HT1080 (cell line): Measurements from ENCODE around the gene TENT5D. TPM values are rescaled to one million over a fixed set of nuclear protein-coding genes. Genes with fewer than 3 reads are reported as not detected.
"Not testable (repeated sequence)": the region's sequence is repeated elsewhere in the genome, so short reads cannot be mapped to it uniquely, and the experiment has no call there.

Experiments used
- DNase-seq: peaks from one replicate; pipeline ENCODE4 v3.0.0-alpha.2; 2015; ENCODE audit warnings: low read depth
- polyA plus RNA-seq, 2 experiments: library from polyadenylated mRNA; depleted of rRNA; stranded (reverse); fragments of >200 nt; gene quantifications; 2 replicates each; pipeline ENCODE4 v1.2.3, GENCODE V29; 2015
- total RNA-seq: library from RNA; depleted of rRNA; stranded (reverse); fragments of >200 nt; shearing (Covaris generic); gene quantifications from 2 replicates; pipeline ENCODE4 v1.2.3, GENCODE V29; 2014; rRNA removed

The TENT5D gene
- not detected in 2 replicates for total RNA-seq
- 0.05 TPM in 1 of 2 replicates, not detected in the other for polyA plus RNA-seq (2015; cell fraction: cytosol; rRNA removed)
- polyA plus RNA-seq (2015; cell fraction: nucleus; rRNA removed) = not detected in 2 replicates

- DNase-seq = no peak
Measured at GRCh38 chrX:80420147-80420546, at the start of gene TENT5D. Gene TENT5D, plus strand, starts transcription at chrX:80420447. Its CDS starts 22,093 bp downstream, at chrX:80442540.

GRCh38 chrX:80385651-80386050 lies 34.6 kb upstream of the TENT5D start:
- not testable (repeated sequence) for DNase-seq

GRCh38 chrX:80388206-80388605 lies 32.0 kb upstream of the TENT5D start:
- peak; percentile 0 for DNase-seq

- no peak for DNase-seq
Measured at GRCh38 chrX:80412042-80412441, 8.2 kb upstream of the TENT5D start.

- DNase-seq = no peak
Measured at GRCh38 chrX:80423000-80423399, 2.8 kb downstream of the TENT5D start.

GRCh38 chrX:80423744-80424143 lies 3.5 kb downstream of the TENT5D start:
- no peak for DNase-seq

GRCh38 chrX:80430826-80431504 lies 10.7 kb downstream of the TENT5D start:
- DNase-seq = no peak

- DNase-seq = no peak
Measured at GRCh38 chrX:80431505-80431832, 11.2 kb downstream of the TENT5D start.

GRCh38 chrX:80432441-80432840 lies 12.2 kb downstream of the TENT5D start:
- no peak for DNase-seq

GRCh38 chrX:80432863-80433262 lies 12.6 kb downstream of the TENT5D start:
- peak; percentile 56 for DNase-seq

- not testable (repeated sequence) for DNase-seq
Measured at GRCh38 chrX:80468166-80468565, 47.9 kb downstream of the TENT5D start.

GRCh38 chrX:80471582-80471981 lies 51.3 kb downstream of the TENT5D start:
- DNase-seq = no peak

- no peak for DNase-seq
Measured at GRCh38 chrX:80485543-80485942, 65.3 kb downstream of the TENT5D start.

GRCh38 chrX:80486299-80486698 lies 66.1 kb downstream of the TENT5D start:
- no peak for DNase-seq

GRCh38 chrX:80489166-80489565 lies 68.9 kb downstream of the TENT5D start:
- DNase-seq = no peak
